Measurements from ENCODE around the gene DCTN2. TPM values are rescaled to one million over a fixed set of nuclear protein-coding genes. Genes with fewer than 3 reads are reported as not detected.
"Not testable (repeated sequence)": the region's sequence is repeated elsewhere in the genome, so short reads cannot be mapped to it uniquely, and the experiment has no call there.

DCTN2 gene
- 100 to 1,000 TPM in 1 of 2 donors, 10 to 100 TPM in 1; 90.6 to 104 TPM for total RNA-seq
- long read RNA-seq, donor 1, transcript DCTN2-209 (14 exons, 2,061 nt): major isoform, 54 of 78 reads
- long read RNA-seq, donor 1, partial matches to known transcripts: 1 of 78 reads
- long read RNA-seq, donor 1, other reads (novel, unspliced or antisense): 22 of 78 reads
- long read RNA-seq, donor 2, transcript DCTN2-209 (14 exons, 2,061 nt): major isoform, 666 of 885 reads
- long read RNA-seq, donor 2, partial matches to known transcripts: 14 of 885 reads
- long read RNA-seq, donor 2, other reads (novel, unspliced or antisense): 203 of 885 reads

DNA sequence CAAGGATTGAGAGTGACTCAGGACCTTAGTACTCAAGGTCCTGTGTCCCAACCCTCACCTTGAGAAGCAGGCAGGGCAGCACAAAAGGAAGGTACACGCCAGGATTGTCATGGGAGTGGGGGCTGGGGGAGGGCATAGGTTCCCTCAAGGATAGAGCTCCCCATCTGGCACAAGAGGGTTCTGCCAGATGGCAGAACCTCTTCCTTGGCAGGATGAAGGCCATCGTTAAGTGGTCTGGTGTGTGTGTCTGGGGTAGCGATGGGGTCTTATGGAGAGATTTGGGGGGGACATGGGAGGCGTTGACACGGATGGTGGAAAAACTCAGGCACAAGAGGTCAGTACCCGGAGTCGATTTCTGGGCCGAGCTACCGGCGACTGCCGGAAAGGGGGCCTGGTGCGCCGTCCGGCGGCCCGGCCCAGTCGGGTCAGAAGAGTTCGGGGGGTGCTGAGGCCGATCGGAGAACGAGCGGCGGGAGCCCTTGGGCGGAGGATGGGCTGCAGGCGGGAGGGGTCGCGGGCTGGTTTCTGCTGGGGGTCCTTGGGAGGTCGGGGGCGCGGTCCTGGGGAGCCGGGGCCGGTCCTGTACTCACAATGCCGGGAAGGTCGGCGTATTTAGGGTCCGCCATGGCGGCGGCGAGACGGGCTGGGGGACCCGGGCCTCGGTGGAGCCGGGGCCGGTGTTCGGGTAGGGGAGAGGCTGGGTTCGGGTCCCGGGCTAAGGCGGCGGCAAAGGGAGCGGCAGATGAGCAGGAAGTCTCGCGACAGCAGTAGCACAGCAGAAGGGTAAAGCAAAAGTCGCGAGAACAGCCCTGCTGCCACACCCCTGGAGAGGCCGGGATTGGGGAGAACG lies at the start of gene DCTN2:
Gene DCTN2, minus strand, starts transcription at position 755 of the 850 bp plus-strand sequence. Its CDS starts 129 bp downstream, at position 626.
- peak; percentile 98 for DNase-seq (ENCODE audit: low spot score)
- intact Hi-C loops (cut with DNase I): no loop called here

DNA sequence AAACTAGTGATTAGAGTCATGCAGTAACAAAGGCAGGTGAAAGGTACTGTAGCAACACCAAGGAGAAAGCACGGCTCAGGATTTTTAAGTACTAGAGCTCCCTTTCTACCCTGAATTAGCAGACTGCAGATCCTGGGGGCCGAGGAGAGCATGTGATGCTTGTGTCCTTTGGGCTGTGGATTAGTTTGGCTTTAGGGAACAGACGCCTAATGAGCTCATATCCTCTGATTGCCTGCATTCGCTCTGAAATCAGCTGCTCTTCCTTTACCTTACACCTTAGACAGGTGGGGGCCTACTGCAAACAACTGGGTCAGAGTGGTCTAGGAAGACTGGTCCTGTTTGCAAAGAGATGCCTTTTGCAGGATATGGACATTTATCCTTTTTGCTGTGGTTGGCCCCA lies 46.2 kb upstream of the DCTN2 start:
- DNase-seq (ENCODE audit: low spot score): no peak
- intact Hi-C loops (cut with DNase I): no loop called here

DNA sequence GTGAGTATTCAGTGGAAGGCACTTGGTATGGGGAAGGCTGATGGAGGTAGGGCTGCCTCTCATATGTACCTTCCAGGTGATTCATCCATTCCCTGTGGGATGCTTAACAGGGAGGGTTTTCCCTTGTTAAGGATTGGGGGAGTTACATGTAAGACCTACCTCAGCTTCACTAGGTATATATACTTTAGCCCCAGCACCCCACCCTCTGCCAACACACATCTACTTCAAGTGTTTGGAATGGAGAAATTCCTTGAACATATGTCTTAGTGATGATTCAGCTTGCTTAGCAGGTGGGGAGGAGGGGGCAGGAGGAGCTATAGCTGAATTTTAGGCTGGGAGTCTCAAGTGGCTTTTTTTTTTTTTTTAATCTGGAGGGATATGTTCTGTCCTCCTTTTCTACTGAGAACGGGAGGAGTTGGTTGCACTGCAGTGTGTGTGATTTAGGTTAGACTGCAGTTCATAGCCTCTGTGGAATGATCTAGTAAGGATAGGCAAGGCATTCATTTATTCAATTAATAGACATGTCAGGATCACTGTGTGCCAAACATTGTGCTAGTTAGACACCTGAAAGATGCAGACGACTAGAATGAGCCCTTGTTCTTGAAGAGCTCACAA lies 45.7 kb upstream of the DCTN2 start:
- no peak for DNase-seq (ENCODE audit: low spot score)
- intact Hi-C loops (cut with DNase I): no loop called here

DNA sequence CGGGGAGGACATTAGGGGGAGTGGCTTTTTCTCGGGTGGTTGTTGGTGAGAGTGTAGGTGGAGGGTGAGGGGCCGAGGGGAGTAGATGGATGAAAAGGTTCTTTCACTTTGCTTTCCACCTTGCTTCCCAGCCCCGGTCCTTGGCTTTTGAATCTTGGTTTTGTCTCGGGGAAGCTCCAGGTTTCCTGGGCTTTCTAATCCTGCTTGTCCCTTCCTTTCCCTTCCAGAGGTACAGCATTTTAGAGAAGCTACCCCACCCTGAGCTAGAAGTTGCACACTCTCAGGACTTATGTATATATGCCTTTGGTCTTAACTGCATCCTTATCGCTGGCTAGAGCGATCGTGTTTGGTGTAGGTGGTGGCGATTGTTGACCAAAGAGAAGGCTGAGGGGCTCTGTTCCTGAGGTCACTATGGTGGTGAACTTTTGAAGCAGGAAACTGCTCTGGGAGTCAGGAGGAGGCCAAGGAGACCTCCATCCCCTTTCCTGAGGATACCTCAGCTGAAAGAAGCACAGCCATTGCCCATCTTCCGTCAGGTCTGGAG lies 44.9 kb upstream of the DCTN2 start:
- intact Hi-C loops (cut with DNase I): no loop called here
- DNase-seq (ENCODE audit: low spot score): no peak

DNA sequence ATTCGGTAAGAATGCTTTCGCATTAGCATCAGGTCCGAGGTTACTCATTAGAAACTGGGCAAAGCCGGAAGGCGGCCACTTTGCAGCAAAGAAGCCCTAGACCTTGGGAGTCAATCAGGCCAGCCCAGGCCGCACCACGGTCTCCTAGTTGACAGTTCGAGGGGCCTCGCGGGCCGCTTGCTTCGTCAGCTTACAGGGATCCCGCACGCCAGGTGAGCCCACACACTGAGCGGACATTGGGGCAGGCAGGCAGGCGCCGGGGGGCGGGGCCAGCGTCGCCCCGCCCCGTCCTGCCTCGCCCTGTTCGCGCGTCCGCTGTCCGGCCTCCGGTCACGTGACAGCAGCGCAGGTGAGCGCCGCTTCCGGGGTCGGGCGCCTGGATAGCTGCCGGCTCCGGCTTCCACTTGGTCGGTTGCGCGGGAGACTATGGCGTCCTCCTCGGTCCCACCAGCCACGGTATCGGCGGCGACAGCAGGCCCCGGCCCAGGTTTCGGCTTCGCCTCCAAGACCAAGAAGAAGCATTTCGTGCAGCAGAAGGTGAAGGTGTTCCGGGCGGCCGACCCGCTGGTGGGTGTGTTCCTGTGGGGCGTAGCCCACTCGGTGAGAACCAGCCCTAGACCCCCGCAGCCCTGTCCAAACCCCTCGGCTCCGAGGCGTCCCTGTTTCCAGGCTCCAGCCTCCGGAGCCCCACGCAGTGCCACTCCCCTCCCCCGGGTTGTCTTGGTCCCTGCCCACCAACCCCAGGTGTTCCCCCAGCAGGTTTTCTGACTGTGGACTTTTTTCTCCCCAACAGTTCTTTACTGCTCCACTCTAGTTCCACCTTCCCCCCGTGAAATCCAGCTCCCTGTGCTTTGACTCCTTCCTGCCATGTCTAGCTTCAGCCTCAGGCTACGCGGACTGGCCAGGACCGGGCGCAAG lies 44.1 kb upstream of the DCTN2 start, which contains the start of gene PIP4K2C:
Gene PIP4K2C, plus strand, starts transcription at position 329 of the 918 bp plus-strand sequence. Its CDS starts 98 bp downstream, at position 427.
- intact Hi-C loops (cut with DNase I): no loop called here
- DNase-seq (ENCODE audit: low spot score): peak; percentile 88

DNA sequence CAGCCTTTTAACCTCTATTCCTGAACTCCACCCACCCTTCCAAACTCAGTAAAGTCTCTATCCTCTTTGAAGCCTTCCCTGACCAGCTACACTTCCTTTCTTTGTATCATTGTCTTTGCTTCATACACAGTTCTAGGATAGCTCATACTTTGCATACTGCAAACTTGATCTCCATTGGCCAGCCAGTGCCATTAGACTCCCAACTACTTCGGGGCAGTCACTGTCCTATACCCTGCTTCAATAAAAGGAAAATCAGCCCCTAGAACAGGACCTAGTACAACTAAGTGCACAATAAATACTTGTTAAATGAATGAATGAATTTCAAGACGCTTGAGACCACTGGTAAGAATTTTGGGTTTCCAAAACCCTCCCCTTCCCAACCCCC lies 43.5 kb upstream of the DCTN2 start:
- intact Hi-C loops (cut with DNase I): no loop called here
- DNase-seq (ENCODE audit: low spot score): no peak

GRCh38 chr12:57588951-57589610 lies 42.1 kb upstream of the DCTN2 start:
- DNase-seq (ENCODE audit: low spot score): not testable (repeated sequence)
- intact Hi-C loops (cut with DNase I): loop anchor here in 1 of 2 donors (5.0 kb wide), 1 partner anchor 43 kb away; the partner anchor contains the start of gene B4GALNT1

DNA sequence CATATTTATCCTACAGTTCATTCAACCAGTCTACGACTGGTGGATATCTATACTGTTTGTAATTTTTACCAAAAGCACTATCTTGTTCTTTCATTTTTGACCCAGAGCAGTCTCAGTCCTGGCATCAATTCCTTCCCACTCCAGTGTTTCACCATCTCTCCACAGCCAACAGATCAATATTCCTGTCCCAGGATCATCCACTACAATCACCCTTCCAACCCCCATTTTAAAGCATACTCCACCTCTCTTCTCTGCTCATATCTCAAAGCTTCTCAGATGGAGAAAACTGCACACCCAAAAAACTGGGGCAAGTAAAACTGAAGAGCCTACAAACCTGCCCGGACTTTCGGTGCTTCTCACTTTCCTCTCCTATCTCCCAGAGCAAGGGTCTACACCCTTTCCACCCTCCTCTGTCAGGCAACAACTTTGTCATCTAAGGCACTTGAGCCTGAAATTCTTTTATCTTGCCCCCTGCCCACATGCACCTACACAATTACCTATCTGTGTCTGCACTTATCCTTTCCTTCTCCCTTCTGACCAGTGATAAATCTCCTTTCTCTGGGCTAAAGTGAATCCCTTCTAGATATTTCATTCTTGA lies 39.9 kb upstream of the DCTN2 start:
- intact Hi-C loops (cut with DNase I): loop anchor here in 1 of 2 donors (5.0 kb wide), 1 partner anchor 45 kb away; the partner anchor contains the start of gene B4GALNT1
- DNase-seq (ENCODE audit: low spot score): no peak

DNA sequence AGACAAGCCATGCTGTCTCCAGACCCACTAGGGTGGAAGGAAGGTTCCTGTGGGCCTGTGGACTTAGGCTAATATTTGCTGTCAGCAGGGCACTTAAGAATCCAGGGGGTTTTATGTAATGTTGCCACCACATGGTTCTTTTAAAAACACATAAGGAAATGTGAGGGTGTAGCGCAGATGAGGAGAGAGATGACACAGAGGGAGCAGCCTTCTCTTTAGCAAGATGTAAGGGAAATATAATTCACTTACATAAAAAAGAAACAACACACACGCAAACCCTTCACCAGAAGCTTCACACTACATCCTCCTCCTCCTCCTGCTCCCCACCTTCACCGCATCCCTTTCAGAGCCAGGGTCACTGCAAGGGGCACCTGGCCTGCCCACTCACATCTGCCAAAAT lies 39.1 kb upstream of the DCTN2 start:
- DNase-seq (ENCODE audit: low spot score): no peak
- intact Hi-C loops (cut with DNase I): loop anchor here in 1 of 2 donors (5.0 kb wide), 1 partner anchor 46 kb away; the partner anchor contains the start of gene B4GALNT1

- DNase-seq (ENCODE audit: low spot score): no peak
- intact Hi-C loops (cut with DNase I): loop anchor here (2.0 to 5.0 kb wide), 2 partner anchors 36 to 47 kb away; partner anchors contain the start of gene B4GALNT1 (in 1 of the 2)
These were observed 38.2 kb upstream of the DCTN2 start for GRCh38 chr12:57585156-57585555.

GRCh38 chr12:57584690-57585089 lies 37.7 kb upstream of the DCTN2 start:
- intact Hi-C loops (cut with DNase I): loop anchor here (2.0 to 5.0 kb wide), 3 partner anchors 36 to 48 kb away; partner anchors contain the start of gene B4GALNT1 (in 1 of the 2)
- DNase-seq (ENCODE audit: low spot score): no peak

DNA sequence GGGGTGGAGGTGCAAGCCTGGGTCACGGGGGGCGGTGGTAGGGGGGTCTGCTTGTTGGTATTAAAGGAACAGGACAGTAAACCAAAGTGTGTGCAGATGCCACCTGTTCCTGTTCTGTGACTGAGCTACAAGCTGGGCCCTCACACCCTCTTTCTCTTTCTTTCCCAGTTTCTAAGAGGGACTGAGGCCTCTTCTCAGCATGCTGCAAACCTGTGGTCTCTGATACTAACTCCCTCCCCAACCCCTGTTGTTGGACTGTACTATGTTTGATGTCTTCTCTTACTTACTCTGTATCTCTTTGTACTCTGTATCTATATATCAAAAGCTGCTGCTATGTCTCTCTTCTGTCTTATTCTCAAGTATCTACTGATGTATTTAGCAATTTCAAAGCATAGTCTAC lies 37.1 kb upstream of the DCTN2 start:
- intact Hi-C loops (cut with DNase I): loop anchor here (2.0 to 5.0 kb wide), 2 partner anchors 37 to 38 kb away; no protein-coding TSS in a partner anchor
- peak; percentile 5 for DNase-seq (ENCODE audit: low spot score)

GRCh38 chr12:57583008-57583831 lies 36.2 kb upstream of the DCTN2 start:
- DNase-seq (ENCODE audit: low spot score): peak; percentile 61
- intact Hi-C loops (cut with DNase I): loop anchor here in 1 of 2 donors (5.0 kb wide), 1 partner anchor 39 kb away; no protein-coding TSS in a partner anchor

DNA sequence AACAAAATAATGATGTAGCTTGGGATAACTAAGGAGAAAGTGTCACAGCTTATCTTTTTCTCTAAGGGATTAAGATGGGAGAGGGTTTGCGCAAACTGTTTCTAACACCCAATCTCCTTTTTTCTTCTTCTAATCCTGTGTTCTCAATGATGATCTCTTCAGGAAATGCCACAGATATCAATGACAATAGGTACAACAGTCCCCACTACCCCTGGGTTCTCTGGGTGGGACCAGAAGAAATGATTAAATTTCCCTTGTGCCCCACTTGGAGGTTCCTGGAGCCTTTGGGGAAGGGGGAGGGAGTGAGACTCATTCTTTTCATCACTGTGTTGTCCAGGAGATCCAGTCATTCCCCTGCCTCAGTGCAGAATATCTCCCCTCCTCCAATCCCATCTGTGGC lies 35.4 kb upstream of the DCTN2 start:
- no peak for DNase-seq (ENCODE audit: low spot score)
- intact Hi-C loops (cut with DNase I): loop anchor here in 1 of 2 donors (5.0 kb wide), 1 partner anchor 40 kb away; no protein-coding TSS in a partner anchor

DNA sequence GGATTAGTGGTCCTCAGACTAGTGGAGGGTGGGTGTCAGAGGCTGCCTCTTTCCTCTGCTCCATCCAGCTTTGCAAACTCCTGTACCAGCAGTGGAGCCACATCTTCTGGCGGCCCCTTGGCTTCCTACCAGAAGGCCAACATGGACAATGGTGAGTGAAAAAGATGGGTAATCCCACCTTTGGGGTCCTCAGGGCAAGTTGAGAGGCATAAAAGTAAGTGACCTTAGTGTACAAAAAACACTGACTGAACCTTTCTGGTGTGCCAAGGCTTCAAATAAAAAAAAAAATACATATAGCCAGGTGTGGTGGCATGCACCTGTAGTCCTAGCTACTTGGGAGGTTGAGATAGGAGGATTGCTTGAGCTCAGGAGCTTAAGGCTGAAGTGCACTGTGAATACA lies 34.8 kb upstream of the DCTN2 start:
- intact Hi-C loops (cut with DNase I): loop anchor here in 1 of 2 donors (5.0 kb wide), 1 partner anchor 40 kb away; no protein-coding TSS in a partner anchor

GRCh38 chr12:57580466-57580795 lies 33.4 kb upstream of the DCTN2 start:
- intact Hi-C loops (cut with DNase I): loop anchor here in 1 of 2 donors (5.0 kb wide), 1 partner anchor 42 kb away; no protein-coding TSS in a partner anchor
- DNase-seq (ENCODE audit: low spot score): no peak

More for the DNA sequence above, 34.8 kb upstream of the DCTN2 start:
- DNase-seq (ENCODE audit: low spot score): no peak
